ENCODE measurements around the gene GRID2.

GRCh38 chr4:92952426-92952825 is 648.7 kb downstream of the GRID2 start:
- TF ChIP-seq, protein P1, sequence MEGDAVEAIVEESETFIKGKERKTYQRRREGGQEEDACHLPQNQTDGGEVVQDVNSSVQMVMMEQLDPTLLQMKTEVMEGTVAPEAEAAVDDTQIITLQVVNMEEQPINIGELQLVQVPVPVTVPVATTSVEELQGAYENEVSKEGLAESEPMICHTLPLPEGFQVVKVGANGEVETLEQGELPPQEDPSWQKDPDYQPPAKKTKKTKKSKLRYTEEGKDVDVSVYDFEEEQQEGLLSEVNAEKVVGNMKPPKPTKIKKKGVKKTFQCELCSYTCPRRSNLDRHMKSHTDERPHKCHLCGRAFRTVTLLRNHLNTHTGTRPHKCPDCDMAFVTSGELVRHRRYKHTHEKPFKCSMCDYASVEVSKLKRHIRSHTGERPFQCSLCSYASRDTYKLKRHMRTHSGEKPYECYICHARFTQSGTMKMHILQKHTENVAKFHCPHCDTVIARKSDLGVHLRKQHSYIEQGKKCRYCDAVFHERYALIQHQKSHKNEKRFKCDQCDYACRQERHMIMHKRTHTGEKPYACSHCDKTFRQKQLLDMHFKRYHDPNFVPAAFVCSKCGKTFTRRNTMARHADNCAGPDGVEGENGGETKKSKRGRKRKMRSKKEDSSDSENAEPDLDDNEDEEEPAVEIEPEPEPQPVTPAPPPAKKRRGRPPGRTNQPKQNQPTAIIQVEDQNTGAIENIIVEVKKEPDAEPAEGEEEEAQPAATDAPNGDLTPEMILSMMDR (IDR thresholded peaks at IDR 0.05), result no peak
- TF ChIP-seq POLR2A (IDR thresholded peaks at IDR 0.05), result no peak
